Endothelial cell (in vitro differentiated cells): ENCODE measurements around the gene IFI27L1. TPM values are rescaled to one million over a fixed set of nuclear protein-coding genes. Genes with fewer than 3 reads are reported as not detected.
A peak's percentile ranks its signal among the peaks of the same experiment; 100 is the strongest.

Experiments used
- DNase-seq: peaks from one replicate; pipeline ENCODE4 v3.0.0; 2021; ENCODE audit warnings: low spot score
- H3K27ac Mint-ChIP-seq: one replicate; pipeline ENCODE4 v1.8.0; 2021; ENCODE audit warnings: mixed read lengths, inconsistent platforms; ENCODE audit not compliant: unreplicated experiment
- H3K27me3 Mint-ChIP-seq: one replicate; pipeline ENCODE4 v1.8.0; 2021; ENCODE audit warnings: mild to moderate bottlenecking, moderate library complexity, mixed read lengths, inconsistent platforms; ENCODE audit not compliant: unreplicated experiment
- H3K36me3 Mint-ChIP-seq: one replicate; pipeline ENCODE4 v1.8.0; 2021; ENCODE audit warnings: mild to moderate bottlenecking, low read depth, mixed read lengths, inconsistent platforms; ENCODE audit not compliant: unreplicated experiment
- H3K4me1 Mint-ChIP-seq: one replicate; pipeline ENCODE4 v1.8.0; 2021; ENCODE audit warnings: mild to moderate bottlenecking, mixed read lengths, inconsistent platforms; ENCODE audit not compliant: unreplicated experiment
- H3K4me3 Mint-ChIP-seq: one replicate; pipeline ENCODE4 v1.8.0; 2021; ENCODE audit warnings: mild to moderate bottlenecking, mixed read lengths, inconsistent platforms; ENCODE audit not compliant: unreplicated experiment
- H3K9me3 Mint-ChIP-seq: one replicate; pipeline ENCODE4 v1.8.0; 2021; ENCODE audit warnings: mixed read lengths, inconsistent platforms; ENCODE audit not compliant: unreplicated experiment
- total RNA-seq: library from RNA; stranded (reverse); fragmentation: NEBNext Ultra II Directional; extraction: Animal tissue kit (Norgen Biotek cat#: 25700); gene quantifications from one replicate; pipeline ENCODE4 v1.2.1, GENCODE V29; 2021; ENCODE audit not compliant: unreplicated experiment
- TF ChIP-seq, protein P1 (sequence below): fragments of 200-600 bp; sonication (generic); IDR thresholded peaks from one replicate; pipeline ENCODE4 v1.5.0; 2021; ENCODE audit warnings: antibody characterized with exemption; ENCODE audit not compliant: unreplicated experiment

IFI27L1 gene
- total RNA-seq, 1 donor from 2014 or later: 33.5 TPM

DNA sequence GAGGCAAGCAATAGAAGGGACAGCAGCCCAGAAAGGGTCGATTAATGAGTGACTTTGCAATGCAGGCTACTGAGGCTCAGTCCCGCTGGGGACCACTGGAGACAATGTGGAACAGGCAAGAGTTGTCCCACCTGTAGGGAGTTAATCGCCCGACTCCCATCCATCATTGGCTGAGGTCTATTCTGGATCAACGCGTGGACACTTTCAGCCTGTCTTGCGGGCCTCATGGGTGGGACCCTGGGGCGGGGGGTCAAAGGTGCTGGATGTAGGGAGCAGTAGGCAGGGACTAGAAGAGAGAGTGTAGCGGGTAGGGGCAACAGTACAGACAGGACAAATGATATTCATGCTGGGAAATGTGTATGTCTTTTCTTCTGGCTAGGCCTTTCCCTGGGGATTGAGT lies 42.2 kb downstream of the IFI27L1 start:
- TF ChIP-seq, protein P1, sequence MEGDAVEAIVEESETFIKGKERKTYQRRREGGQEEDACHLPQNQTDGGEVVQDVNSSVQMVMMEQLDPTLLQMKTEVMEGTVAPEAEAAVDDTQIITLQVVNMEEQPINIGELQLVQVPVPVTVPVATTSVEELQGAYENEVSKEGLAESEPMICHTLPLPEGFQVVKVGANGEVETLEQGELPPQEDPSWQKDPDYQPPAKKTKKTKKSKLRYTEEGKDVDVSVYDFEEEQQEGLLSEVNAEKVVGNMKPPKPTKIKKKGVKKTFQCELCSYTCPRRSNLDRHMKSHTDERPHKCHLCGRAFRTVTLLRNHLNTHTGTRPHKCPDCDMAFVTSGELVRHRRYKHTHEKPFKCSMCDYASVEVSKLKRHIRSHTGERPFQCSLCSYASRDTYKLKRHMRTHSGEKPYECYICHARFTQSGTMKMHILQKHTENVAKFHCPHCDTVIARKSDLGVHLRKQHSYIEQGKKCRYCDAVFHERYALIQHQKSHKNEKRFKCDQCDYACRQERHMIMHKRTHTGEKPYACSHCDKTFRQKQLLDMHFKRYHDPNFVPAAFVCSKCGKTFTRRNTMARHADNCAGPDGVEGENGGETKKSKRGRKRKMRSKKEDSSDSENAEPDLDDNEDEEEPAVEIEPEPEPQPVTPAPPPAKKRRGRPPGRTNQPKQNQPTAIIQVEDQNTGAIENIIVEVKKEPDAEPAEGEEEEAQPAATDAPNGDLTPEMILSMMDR: no peak
- DNase-seq: no peak
- Mint-ChIP-seq H3K9me3 (no peaks in the 10 kb centered on the region), H3K27ac (no peak overlapping the region), H3K4me3 (no peak overlapping the region), H3K27me3 (peaks cover 5% of the 10 kb centered on the region), H3K4me1 (no peaks in the 10 kb centered on the region), H3K36me3 (no peaks in the 10 kb centered on the region)

GRCh38 chr14:94123868-94124267 lies 42.8 kb downstream of the IFI27L1 start:
- Mint-ChIP-seq H3K4me1 (no peaks in the 10 kb centered on the region), H3K4me3 (no peak overlapping the region), H3K36me3 (no peaks in the 10 kb centered on the region), H3K27ac (no peak overlapping the region), H3K9me3 (no peaks in the 10 kb centered on the region), H3K27me3 (peaks cover 5% of the 10 kb centered on the region)
- no peak for DNase-seq
- TF ChIP-seq, protein P1: no peak

GRCh38 chr14:94124582-94125377 lies 43.7 kb downstream of the IFI27L1 start:
- Mint-ChIP-seq H3K9me3 (no peaks in the 10 kb centered on the region), H3K27me3 (peaks cover 5% of the 10 kb centered on the region), H3K4me1 (peaks cover 2% of the 10 kb centered on the region), H3K36me3 (no peaks in the 10 kb centered on the region), H3K27ac (no peak overlapping the region), H3K4me3 (no peak overlapping the region)
- TF ChIP-seq, protein P1: no peak
- no peak for DNase-seq

DNA sequence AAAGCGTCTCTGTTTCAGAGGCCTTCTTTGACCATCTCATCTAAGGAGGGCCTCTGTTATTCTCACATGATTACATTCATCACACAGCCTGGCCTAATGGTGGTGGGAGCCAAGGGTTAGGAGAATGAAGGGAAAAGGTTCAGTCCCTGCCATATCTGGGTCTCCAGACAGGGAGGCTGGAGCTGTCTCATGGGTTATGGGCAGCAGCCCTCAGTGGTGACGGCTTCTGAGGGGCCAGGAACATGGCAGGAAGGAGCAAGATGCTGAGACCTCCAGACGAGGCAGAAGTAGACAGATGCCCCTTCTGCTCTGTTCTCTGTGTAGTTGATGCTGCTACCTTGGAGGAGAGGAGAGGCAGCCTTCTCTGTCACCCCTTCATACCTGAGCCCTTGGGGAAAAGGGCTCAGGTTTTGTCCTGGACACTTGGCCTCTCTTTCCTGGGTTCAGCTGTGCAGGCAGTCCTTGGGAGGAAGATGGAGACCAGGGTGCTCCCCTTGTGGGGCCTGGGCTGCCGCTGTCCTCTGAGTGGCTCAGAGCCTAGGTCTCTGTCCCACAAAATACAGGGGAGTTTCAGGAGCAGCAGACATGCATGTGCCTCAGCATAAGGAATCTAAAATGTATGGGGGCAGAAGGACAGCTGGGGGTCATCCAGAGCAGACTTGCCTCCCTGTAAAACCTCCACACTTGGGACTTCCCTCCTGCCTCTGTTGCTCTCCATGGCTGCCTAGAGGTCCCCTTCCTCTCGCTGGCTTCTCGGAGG lies 44.7 kb downstream of the IFI27L1 start:
- Mint-ChIP-seq H3K36me3 (no peaks in the 10 kb centered on the region), H3K27me3 (peaks cover 6% of the 10 kb centered on the region), H3K4me3 (no peak overlapping the region), H3K27ac (no peak overlapping the region), H3K4me1 (peaks cover 8% of the 10 kb centered on the region), H3K9me3 (no peaks in the 10 kb centered on the region)
- no peak for DNase-seq
- TF ChIP-seq, protein P1: no peak

DNA sequence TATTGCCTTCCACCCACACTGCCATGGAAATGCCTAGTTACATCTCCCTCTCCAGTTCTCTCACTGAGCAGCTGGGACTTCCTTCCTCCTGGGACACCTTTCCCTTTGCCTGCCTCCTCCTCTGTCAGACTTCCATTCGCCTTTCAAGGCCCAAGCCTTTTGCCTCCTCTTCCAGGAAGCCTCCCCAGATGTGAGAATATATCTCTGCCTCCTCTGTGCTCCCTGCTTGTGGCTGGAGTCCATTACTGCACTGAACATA lies 45.2 kb downstream of the IFI27L1 start:
- no peak overlapping the region for H3K4me3 Mint-ChIP-seq
- TF ChIP-seq, protein P1: no peak
- no peak for DNase-seq
- peaks cover 8% of the 10 kb centered on the region for H3K4me1 Mint-ChIP-seq
- no peaks in the 10 kb centered on the region for H3K9me3 Mint-ChIP-seq
- peaks cover 6% of the 10 kb centered on the region for H3K27me3 Mint-ChIP-seq
- H3K36me3 Mint-ChIP-seq: no peaks in the 10 kb centered on the region
- peak overlapping the region; percentile 3 for H3K27ac Mint-ChIP-seq
